Osteoblast (primary cell): ENCODE data around the gene LBHD2. TPM values are rescaled to one million over a fixed set of nuclear protein-coding genes. Genes with fewer than 3 reads are reported as not detected.
A peak's percentile ranks its signal among the peaks of the same experiment; 100 is the strongest.

ENCODE experiments used
- DNase-seq: peaks from one replicate; pipeline ENCODE4 v3.0.0; 2011; ENCODE audit warnings: low spot score, mixed read lengths; ENCODE audit not compliant: insufficient read length; ENCODE audit errors: missing footprints
- H2AFZ ChIP-seq: 2 replicates; pipeline ENCODE4 v1.6.0; 2011; ENCODE audit warnings: mild to moderate bottlenecking, low read length
- H3K27ac ChIP-seq: 2 replicates; pipeline ENCODE4 v1.5.1; 2011; ENCODE audit warnings: mild to moderate bottlenecking, low read depth, low read length, moderate library complexity
- H3K27me3 ChIP-seq: 2 replicates; pipeline ENCODE4 v1.6.0; 2012; ENCODE audit warnings: mild to moderate bottlenecking, control low read depth, inconsistent platforms, low read length, moderate library complexity; ENCODE audit not compliant: insufficient read depth
- H3K36me3 ChIP-seq: 2 replicates; pipeline ENCODE4 v1.5.1; 2011; ENCODE audit warnings: mild to moderate bottlenecking, low read length, control low read depth, moderate library complexity; ENCODE audit not compliant: insufficient read depth
- H3K4me1 ChIP-seq: 2 replicates; pipeline ENCODE4 v1.5.1; 2011; ENCODE audit warnings: mild to moderate bottlenecking, low read length, control low read depth, moderate library complexity; ENCODE audit not compliant: insufficient read depth
- H3K4me2 ChIP-seq: 2 replicates; pipeline ENCODE4 v1.6.0; 2011; ENCODE audit warnings: mild to moderate bottlenecking, low read length; ENCODE audit not compliant: insufficient read depth
- H3K4me3 ChIP-seq: fragments of 200-600 bp; sonication (generic); 3 replicates; pipeline ENCODE4 v1.5.1; 2012; ENCODE audit warnings: mild to moderate bottlenecking, low read length, inconsistent platforms; ENCODE audit not compliant: insufficient read depth
- H3K79me2 ChIP-seq: 2 replicates; pipeline ENCODE4 v1.6.0; 2012; ENCODE audit warnings: mild to moderate bottlenecking, low read length, control low read depth, inconsistent platforms; ENCODE audit not compliant: insufficient read depth
- H3K9me3 ChIP-seq: 2 replicates; pipeline ENCODE4 v1.5.1; 2011; ENCODE audit warnings: low read depth, low read length, control low read depth
- H4K20me1 ChIP-seq: 2 replicates; pipeline ENCODE4 v1.6.0; 2012; ENCODE audit warnings: mild to moderate bottlenecking, low read length, control low read depth; ENCODE audit not compliant: insufficient read depth
- CTCF ChIP-seq: IDR thresholded peaks from 2 replicates; pipeline ENCODE4 v1.5.1; 2011; ENCODE audit warnings: mild to moderate bottlenecking, low read depth, low read length, moderate library complexity; ENCODE audit errors: extremely low read depth
- total RNA-seq: library from RNA; depleted of rRNA; stranded (reverse); fragments of >200 nt; gene quantifications from 2 replicates; pipeline ENCODE4 v1.2.3, GENCODE V29; 2012

The LBHD2 gene
- total RNA-seq, 1 donor: not detected

- no peaks in the 10 kb centered on the region for H3K9me3 ChIP-seq
- H2AFZ ChIP-seq: peak overlapping the region; percentile 67
- H3K4me2 ChIP-seq: peak overlapping the region; percentile 84
- peak; percentile 98 for DNase-seq
- peaks cover 40% of the 10 kb centered on the region for H3K4me1 ChIP-seq
- peaks cover 25% of the 10 kb centered on the region for H3K79me2 ChIP-seq
- H4K20me1 ChIP-seq: peaks cover 36% of the 10 kb centered on the region
- peaks cover 5% of the 10 kb centered on the region for H3K36me3 ChIP-seq
- TF ChIP-seq CTCF: peak; percentile 38
- no peaks in the 10 kb centered on the region for H3K27me3 ChIP-seq
- H3K27ac ChIP-seq: no peak overlapping the region
- peak overlapping the region; percentile 75 for H3K4me3 ChIP-seq
Measured at GRCh38 chr14:103123634-103124500, 39.9 kb downstream of the LBHD2 start.

- H3K27ac ChIP-seq: no peak overlapping the region
- H3K4me2 ChIP-seq: peak overlapping the region; percentile 84
- peak; percentile 86 for DNase-seq
- peaks cover 25% of the 10 kb centered on the region for H3K79me2 ChIP-seq
- H3K4me3 ChIP-seq: peak overlapping the region; percentile 75
- no peak for TF ChIP-seq CTCF
- peaks cover 5% of the 10 kb centered on the region for H3K36me3 ChIP-seq
- peaks cover 43% of the 10 kb centered on the region for H3K4me1 ChIP-seq
- H4K20me1 ChIP-seq: peaks cover 41% of the 10 kb centered on the region
- no peaks in the 10 kb centered on the region for H3K27me3 ChIP-seq
- no peaks in the 10 kb centered on the region for H3K9me3 ChIP-seq
- no peak overlapping the region for H2AFZ ChIP-seq
Measured at GRCh38 chr14:103124501-103125001, 40.5 kb downstream of the LBHD2 start.

GRCh38 chr14:103125098-103126070, 41.4 kb downstream of the LBHD2 start:
- H3K4me2 ChIP-seq: no peak overlapping the region
- no peak overlapping the region for H3K4me3 ChIP-seq
- no peak overlapping the region for H3K27ac ChIP-seq
- H3K79me2 ChIP-seq: peaks cover 25% of the 10 kb centered on the region
- H3K36me3 ChIP-seq: peaks cover 7% of the 10 kb centered on the region
- H3K9me3 ChIP-seq: no peaks in the 10 kb centered on the region
- DNase-seq: peak; percentile 92
- peaks cover 49% of the 10 kb centered on the region for H3K4me1 ChIP-seq
- H2AFZ ChIP-seq: no peak overlapping the region
- TF ChIP-seq CTCF: no peak
- H3K27me3 ChIP-seq: no peaks in the 10 kb centered on the region
- peaks cover 45% of the 10 kb centered on the region for H4K20me1 ChIP-seq
